A673 (cell line): ENCODE measurements around the gene LYSET.
"Not testable (repeated sequence)": the region's sequence is repeated elsewhere in the genome, so short reads cannot be mapped to it uniquely, and the experiment has no call there.

Experiments used
- EZH2 ChIP-seq: fragments of 200-600 bp; sonication (generic); IDR thresholded peaks from 2 replicates; pipeline ENCODE4 v1.6.1; 2017; ENCODE audit warnings: borderline replicate concordance, low read depth, mild to moderate bottlenecking, mixed read lengths, antibody characterized with exemption, low read length; ENCODE audit not compliant: poor library complexity, severe bottlenecking
- TF ChIP-seq, protein P1 (sequence below): fragments of 300-800, 200-600 bp; sonication (generic); conservative IDR thresholded peaks from 2 replicates; pipeline ENCODE4 v1.5.1; 2017; ENCODE audit warnings: low read depth, mild to moderate bottlenecking, antibody characterized with exemption, low read length, moderate library complexity, mixed read lengths

GRCh38 chr14:93158349-93158748 lies 26.8 kb upstream of the LYSET start:
- TF ChIP-seq, protein P1, sequence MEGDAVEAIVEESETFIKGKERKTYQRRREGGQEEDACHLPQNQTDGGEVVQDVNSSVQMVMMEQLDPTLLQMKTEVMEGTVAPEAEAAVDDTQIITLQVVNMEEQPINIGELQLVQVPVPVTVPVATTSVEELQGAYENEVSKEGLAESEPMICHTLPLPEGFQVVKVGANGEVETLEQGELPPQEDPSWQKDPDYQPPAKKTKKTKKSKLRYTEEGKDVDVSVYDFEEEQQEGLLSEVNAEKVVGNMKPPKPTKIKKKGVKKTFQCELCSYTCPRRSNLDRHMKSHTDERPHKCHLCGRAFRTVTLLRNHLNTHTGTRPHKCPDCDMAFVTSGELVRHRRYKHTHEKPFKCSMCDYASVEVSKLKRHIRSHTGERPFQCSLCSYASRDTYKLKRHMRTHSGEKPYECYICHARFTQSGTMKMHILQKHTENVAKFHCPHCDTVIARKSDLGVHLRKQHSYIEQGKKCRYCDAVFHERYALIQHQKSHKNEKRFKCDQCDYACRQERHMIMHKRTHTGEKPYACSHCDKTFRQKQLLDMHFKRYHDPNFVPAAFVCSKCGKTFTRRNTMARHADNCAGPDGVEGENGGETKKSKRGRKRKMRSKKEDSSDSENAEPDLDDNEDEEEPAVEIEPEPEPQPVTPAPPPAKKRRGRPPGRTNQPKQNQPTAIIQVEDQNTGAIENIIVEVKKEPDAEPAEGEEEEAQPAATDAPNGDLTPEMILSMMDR, result not testable (repeated sequence)
- TF ChIP-seq EZH2, result not testable (repeated sequence)
